Stimulated activated CD8-positive, alpha-beta memory T cell treated with anti-CD3 and anti-CD28 coated beads, Interleukin-4, amount 100 ng/mL, for 1 hour (primary cell): ENCODE data around the gene TEX54.
"Not testable (repeated sequence)": the region's sequence is repeated elsewhere in the genome, so short reads cannot be mapped to it uniquely, and the experiment has no call there.

ENCODE experiments used
- DNase-seq, 2 donors: peaks; one replicate each; pipeline ENCODE4 v3.0.0-alpha.2; 2020; ENCODE audit warnings: low read depth in 2 of 2, low spot score in 1 of 2

Gene TEX54

GRCh38 chr11:62855571-62856332 is 23.1 kb upstream of the TEX54 start:
- peak; percentile 96 to 97 for DNase-seq

GRCh38 chr11:62854825-62855570 is 22.4 kb upstream of the TEX54 start:
- DNase-seq: no peak

GRCh38 chr11:62854013-62854824 is 21.6 kb upstream of the TEX54 start:
- no peak for DNase-seq

GRCh38 chr11:62853279-62853965 is 20.8 kb upstream of the TEX54 start:
- no peak for DNase-seq

GRCh38 chr11:62852523-62853188 is 20.0 kb upstream of the TEX54 start:
- DNase-seq: no peak

GRCh38 chr11:62851807-62852522 is 19.3 kb upstream of the TEX54 start:
- DNase-seq: no peak

- no peak for DNase-seq
Measured at GRCh38 chr11:62850911-62851806, 18.5 kb upstream of the TEX54 start.

- DNase-seq: no peak
Measured at GRCh38 chr11:62847767-62848314, 15.2 kb upstream of the TEX54 start.

- DNase-seq: no peak
Measured at GRCh38 chr11:62846177-62846576, 13.5 kb upstream of the TEX54 start.

- DNase-seq: no peak
Measured at GRCh38 chr11:62844154-62844553, 11.5 kb upstream of the TEX54 start.

- DNase-seq: no peak
Measured at GRCh38 chr11:62843466-62843865, 10.8 kb upstream of the TEX54 start.

- not testable (repeated sequence) for DNase-seq
Measured at GRCh38 chr11:62842891-62843290, 10.2 kb upstream of the TEX54 start.

GRCh38 chr11:62842171-62842741 is 9.6 kb upstream of the TEX54 start:
- DNase-seq: no peak

- peak; percentile 55 to 64 for DNase-seq
Measured at GRCh38 chr11:62841361-62842170, 8.9 kb upstream of the TEX54 start.

GRCh38 chr11:62840721-62841360 is 8.2 kb upstream of the TEX54 start:
- peak; percentile 51 to 53 for DNase-seq

GRCh38 chr11:62839050-62839945 is 6.7 kb upstream of the TEX54 start, which contains the start of gene WDR74:
TSS of gene WDR74 (minus strand) at chr11:62839590. CDS start at chr11:62839570, 20 bp downstream.
- DNase-seq: peak; percentile 79 to 82
